B cell (primary cell): ENCODE measurements around the gene PLRG1.

Experiments used
- EZH2 ChIP-seq: IDR thresholded peaks from 2 replicates; pipeline ENCODE4 v1.6.1; 2012; ENCODE audit warnings: borderline replicate concordance, low read depth, mild to moderate bottlenecking, moderate library complexity, low read length; ENCODE audit not compliant: insufficient read depth, poor library complexity, severe bottlenecking
- TF ChIP-seq, protein P1 (sequence below): fragments of 200-600 bp; IDR thresholded peaks from one replicate; pipeline ENCODE4 v1.8.0; 2022; ENCODE audit warnings: antibody characterized with exemption, mild to moderate bottlenecking

DNA sequence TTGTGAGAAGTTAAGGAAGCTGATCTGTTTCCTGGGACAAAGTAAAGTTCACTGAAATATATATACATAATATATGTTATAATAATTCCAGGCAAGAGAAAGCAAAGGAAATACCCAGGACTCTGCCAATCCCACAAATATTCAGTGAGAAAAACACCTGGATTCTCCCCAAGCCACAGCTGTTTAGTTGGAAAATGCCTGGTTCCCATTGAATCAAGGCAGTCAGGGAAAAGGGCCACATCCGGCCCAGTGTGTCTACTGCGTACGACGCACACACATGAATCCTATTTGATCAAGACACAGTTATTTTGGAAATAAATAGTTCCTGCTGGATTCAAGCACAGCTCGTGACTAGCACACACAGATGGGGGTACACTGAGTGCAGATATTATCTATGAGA, 52.3 kb downstream of the PLRG1 start:
- TF ChIP-seq, protein P1, sequence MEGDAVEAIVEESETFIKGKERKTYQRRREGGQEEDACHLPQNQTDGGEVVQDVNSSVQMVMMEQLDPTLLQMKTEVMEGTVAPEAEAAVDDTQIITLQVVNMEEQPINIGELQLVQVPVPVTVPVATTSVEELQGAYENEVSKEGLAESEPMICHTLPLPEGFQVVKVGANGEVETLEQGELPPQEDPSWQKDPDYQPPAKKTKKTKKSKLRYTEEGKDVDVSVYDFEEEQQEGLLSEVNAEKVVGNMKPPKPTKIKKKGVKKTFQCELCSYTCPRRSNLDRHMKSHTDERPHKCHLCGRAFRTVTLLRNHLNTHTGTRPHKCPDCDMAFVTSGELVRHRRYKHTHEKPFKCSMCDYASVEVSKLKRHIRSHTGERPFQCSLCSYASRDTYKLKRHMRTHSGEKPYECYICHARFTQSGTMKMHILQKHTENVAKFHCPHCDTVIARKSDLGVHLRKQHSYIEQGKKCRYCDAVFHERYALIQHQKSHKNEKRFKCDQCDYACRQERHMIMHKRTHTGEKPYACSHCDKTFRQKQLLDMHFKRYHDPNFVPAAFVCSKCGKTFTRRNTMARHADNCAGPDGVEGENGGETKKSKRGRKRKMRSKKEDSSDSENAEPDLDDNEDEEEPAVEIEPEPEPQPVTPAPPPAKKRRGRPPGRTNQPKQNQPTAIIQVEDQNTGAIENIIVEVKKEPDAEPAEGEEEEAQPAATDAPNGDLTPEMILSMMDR = no peak
- no peak for TF ChIP-seq EZH2
